Measurements from ENCODE around the gene VIM.
A peak's percentile ranks its signal among the peaks of the same experiment; 100 is the strongest.

The VIM gene

GRCh38 chr10:17210361-17210760, 17.7 kb upstream of the VIM start:
- Histone ChIP-seq H3K4me3 (ENCODE audit: low read depth, low read length) (no peak overlapping the region), H3K27ac (peak overlapping the region; percentile 67), H3K27me3 (replicated peaks) (no peaks in the 10 kb centered on the region), H3K36me3 (replicated peaks) (no peaks in the 10 kb centered on the region)
- DNase-seq: no peak
- in situ Hi-C loops (cut with HindIII; ENCODE audit: low pct_ligation_motif_present, low sequenced_read_pairs): no loop called here
- TF ChIP-seq CTCF (IDR thresholded peaks at IDR 0.05; ENCODE audit: low read depth, low read length, missing control alignments): no peak

- Histone ChIP-seq H3K4me3 (ENCODE audit: low read depth, low read length) (no peak overlapping the region), H3K27me3 (replicated peaks) (no peaks in the 10 kb centered on the region), H3K36me3 (replicated peaks) (no peaks in the 10 kb centered on the region), H3K27ac (no peak overlapping the region)
- no peak for DNase-seq
- in situ Hi-C loops (cut with HindIII; ENCODE audit: low pct_ligation_motif_present, low sequenced_read_pairs): no loop called here
- no peak for TF ChIP-seq CTCF (IDR thresholded peaks at IDR 0.05; ENCODE audit: low read depth, low read length, missing control alignments)
These were observed 15.2 kb upstream of the VIM start for GRCh38 chr10:17212802-17213221.

- in situ Hi-C loops (cut with HindIII; ENCODE audit: low pct_ligation_motif_present, low sequenced_read_pairs): no loop called here
- Histone ChIP-seq H3K27ac (peak overlapping the region; percentile 98), H3K27me3 (replicated peaks) (no peaks in the 10 kb centered on the region), H3K4me3 (ENCODE audit: low read depth, low read length) (no peak overlapping the region), H3K36me3 (replicated peaks) (no peaks in the 10 kb centered on the region)
- no peak for TF ChIP-seq CTCF (IDR thresholded peaks at IDR 0.05; ENCODE audit: low read depth, low read length, missing control alignments)
- DNase-seq: peak; percentile 60
These were observed 14.2 kb upstream of the VIM start for GRCh38 chr10:17213646-17214349.

- Histone ChIP-seq H3K27ac (peak overlapping the region; percentile 98), H3K36me3 (replicated peaks) (no peaks in the 10 kb centered on the region), H3K27me3 (replicated peaks) (no peaks in the 10 kb centered on the region), H3K4me3 (ENCODE audit: low read depth, low read length) (peak overlapping the region; percentile 29)
- in situ Hi-C loops (cut with HindIII; ENCODE audit: low pct_ligation_motif_present, low sequenced_read_pairs): no loop called here
- TF ChIP-seq CTCF (IDR thresholded peaks at IDR 0.05; ENCODE audit: low read depth, low read length, missing control alignments): no peak
- DNase-seq: peak; percentile 47
These were observed 13.5 kb upstream of the VIM start for GRCh38 chr10:17214526-17214925.

GRCh38 chr10:17214971-17215781, 12.9 kb upstream of the VIM start:
- DNase-seq: peak; percentile 91
- no peak for TF ChIP-seq CTCF (IDR thresholded peaks at IDR 0.05; ENCODE audit: low read depth, low read length, missing control alignments)

More at GRCh38 chr10:17214971-17215781, 12.9 kb upstream of the VIM start:
- in situ Hi-C loops (cut with HindIII; ENCODE audit: low pct_ligation_motif_present, low sequenced_read_pairs): no loop called here
- Histone ChIP-seq H3K27ac (peak overlapping the region; percentile 98), H3K27me3 (replicated peaks) (no peaks in the 10 kb centered on the region), H3K4me3 (ENCODE audit: low read depth, low read length) (peak overlapping the region; percentile 29), H3K36me3 (replicated peaks) (no peaks in the 10 kb centered on the region)
